GM23338 (cell line): ENCODE data around the gene NTM. TPM values are rescaled to one million over a fixed set of nuclear protein-coding genes. Genes with fewer than 3 reads are reported as not detected.

Experiments
- ATAC-seq: fragments of 200-7000 bp; cut with Tn5 transposase; 3 replicates; pipeline ENCODE4 v1.9.1; 2020
- DNase-seq: peaks from one replicate; pipeline ENCODE4 v3.0.0-alpha.2; 2015; ENCODE audit warnings: low spot score
- H2AFZ ChIP-seq: fragments of 200-600 bp; sonication (generic); 2 replicates; pipeline ENCODE4 v1.8.0; 2016; ENCODE audit warnings: antibody characterized with exemption, mild to moderate bottlenecking, moderate library complexity
- H3F3A ChIP-seq: fragments of 200-600 bp; sonication (generic); replicated peaks from 2 replicates; pipeline ENCODE4 v1.8.0; 2017; ENCODE audit warnings: antibody characterized with exemption, mixed run types, low read depth
- H3K27ac ChIP-seq: fragments of 200-600 bp; sonication (generic); 2 replicates; pipeline ENCODE4 v1.6.1; 2016; ENCODE audit warnings: low read depth
- H3K27me3 ChIP-seq: fragments of 200-600 bp; sonication (generic); 2 replicates; pipeline ENCODE4 v1.8.0; 2016; ENCODE audit warnings: mild to moderate bottlenecking, mixed run types, moderate library complexity; ENCODE audit not compliant: insufficient read depth
- H3K36me3 ChIP-seq: fragments of 200-600 bp; sonication (generic); 2 replicates; pipeline ENCODE4 v1.8.0; 2016; ENCODE audit warnings: mild to moderate bottlenecking; ENCODE audit not compliant: insufficient read depth
- H3K4me1 ChIP-seq: fragments of 200-600 bp; sonication (generic); 2 replicates; pipeline ENCODE4 v1.8.0; 2016; ENCODE audit warnings: mild to moderate bottlenecking, moderate library complexity; ENCODE audit not compliant: insufficient read depth
- H3K4me2 ChIP-seq: fragments of 200-600 bp; sonication (generic); 2 replicates; pipeline ENCODE4 v1.7.1; 2017; ENCODE audit warnings: mixed run types
- H3K4me3 ChIP-seq: fragments of 200-600 bp; sonication (generic); 2 replicates; pipeline ENCODE4 v1.6.1; 2016; ENCODE audit warnings: mixed run types
- H3K79me2 ChIP-seq: fragments of 200-600 bp; sonication (generic); replicated peaks from 2 replicates; pipeline ENCODE4 v1.8.0; 2017; ENCODE audit warnings: mild to moderate bottlenecking; ENCODE audit not compliant: insufficient read depth
- H3K9me2 ChIP-seq: fragments of 200-600 bp; sonication (generic); 2 replicates; pipeline ENCODE4 v1.8.0; 2017; ENCODE audit not compliant: insufficient read depth
- H4K20me1 ChIP-seq: fragments of 200-600 bp; sonication (generic); replicated peaks from 2 replicates; pipeline ENCODE4 v1.8.0; 2017; ENCODE audit warnings: mild to moderate bottlenecking; ENCODE audit not compliant: insufficient read depth
- H3K27ac Mint-ChIP-seq: 2 replicates; pipeline ENCODE4 v1.8.0; 2020; ENCODE audit warnings: inconsistent platforms, mild to moderate bottlenecking, moderate library complexity, mixed read lengths
- H3K27me3 Mint-ChIP-seq: 3 replicates; pipeline ENCODE4 v1.8.0; 2022; ENCODE audit warnings: low read depth, mild to moderate bottlenecking, moderate library complexity, mixed read lengths, inconsistent platforms; ENCODE audit not compliant: insufficient read depth, poor library complexity
- H3K36me3 Mint-ChIP-seq: 3 replicates; pipeline ENCODE4 v1.8.0; 2021; ENCODE audit warnings: low read depth, mild to moderate bottlenecking, inconsistent platforms, moderate library complexity, mixed read lengths
- H3K4me1 Mint-ChIP-seq: 3 replicates; pipeline ENCODE4 v1.8.0; 2020; ENCODE audit warnings: mild to moderate bottlenecking, inconsistent platforms, mixed read lengths
- H3K4me3 Mint-ChIP-seq: 3 replicates; pipeline ENCODE4 v1.8.0; 2021; ENCODE audit warnings: moderate library complexity, mild to moderate bottlenecking, inconsistent platforms, mixed read lengths
- H3K9me3 Mint-ChIP-seq: 3 replicates; pipeline ENCODE4 v1.8.0; 2020; ENCODE audit warnings: moderate library complexity, mild to moderate bottlenecking, inconsistent platforms, mixed read lengths
- CREB1 ChIP-seq: fragments of 250-450 bp; sonication (Bioruptor Pico); IDR thresholded peaks from 2 replicates; pipeline ENCODE4 v1.5.0; 2020; ENCODE audit warnings: low read depth, mild to moderate bottlenecking, moderate library complexity
- EZH2 ChIP-seq: fragments of 200-600 bp; sonication (generic); IDR thresholded peaks from one replicate; pipeline ENCODE4 v1.8.0; 2017; ENCODE audit warnings: antibody characterized with exemption, mild to moderate bottlenecking, low read depth; ENCODE audit not compliant: unreplicated experiment
- JUNB ChIP-seq: IDR thresholded peaks from one replicate; pipeline ENCODE4 v1.6.1; 2016; ENCODE audit warnings: antibody characterized with exemption; ENCODE audit not compliant: unreplicated experiment
- STAT1 ChIP-seq: IDR thresholded peaks from one replicate; pipeline ENCODE4 v1.6.1; 2016; ENCODE audit warnings: antibody characterized with exemption; ENCODE audit not compliant: unreplicated experiment
- ZNF114 ChIP-seq: fragments of 250-450 bp; sonication (Bioruptor Pico); IDR thresholded peaks from 2 replicates; pipeline ENCODE4 v1.5.0; 2020; ENCODE audit warnings: mild to moderate bottlenecking, moderate library complexity
- ZNF331 ChIP-seq: fragments of 250-450 bp; sonication (Bioruptor Pico); IDR thresholded peaks from 2 replicates; pipeline ENCODE4 v1.5.0; 2020; ENCODE audit warnings: low read depth, mild to moderate bottlenecking, moderate library complexity
- polyA plus RNA-seq: library from polyadenylated mRNA; unstranded; fragments of >200 nt; fragmentation: Nextera tagmentation; extraction: Ambion mirVana; gene quantifications from 2 replicates; pipeline ENCODE4 v1.2.1, GENCODE V29; 2016
- total RNA-seq: library from RNA; depleted of rRNA; stranded (reverse); fragments of >200 nt; shearing (Covaris generic); gene quantifications from 2 replicates; pipeline ENCODE4 v1.2.3, GENCODE V29; 2014
- TF ChIP-seq, protein P1 (sequence below): IDR thresholded peaks from 2 replicates; pipeline ENCODE4 v1.6.1; 2016; ENCODE audit warnings: antibody characterized with exemption
- TF ChIP-seq, protein P2 (sequence below): IDR thresholded peaks from one replicate; pipeline ENCODE4 v1.6.1; 2018; ENCODE audit warnings: antibody characterized with exemption; ENCODE audit not compliant: unreplicated experiment
- TF ChIP-seq, protein P3 (sequence below): fragments of 250-450 bp; sonication (Bioruptor Pico); IDR thresholded peaks from 2 replicates; pipeline ENCODE4 v1.5.0; 2020; ENCODE audit warnings: mild to moderate bottlenecking, moderate library complexity

The NTM gene
- total and polyA plus RNA-seq, 2 experiments from 2014 or later, result 10.6 to 14.6 TPM

DNA sequence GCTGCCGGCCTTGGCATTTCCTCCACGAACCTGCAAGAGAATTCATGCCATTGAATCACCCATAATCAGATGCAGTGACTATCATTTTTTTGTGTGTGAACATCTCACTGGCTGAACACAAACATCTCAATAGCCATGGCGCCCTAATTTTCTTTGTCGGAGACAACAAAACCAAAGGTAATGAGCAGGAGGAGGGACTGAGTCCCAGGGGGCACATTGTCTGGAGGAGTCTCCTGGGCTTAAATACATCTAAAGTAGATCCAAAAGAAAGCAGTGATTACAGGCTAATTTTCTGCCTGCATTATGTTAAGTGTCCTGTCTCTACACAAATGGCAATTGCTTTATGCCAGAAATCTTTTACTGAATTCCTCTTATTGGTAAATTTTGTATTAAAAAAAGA is 113.5 kb downstream of the NTM start (continued):
- TF ChIP-seq CREB1 (CRISPR knock-in tag) (no peak), ZNF331 (no peak)
- TF ChIP-seq, protein P1, sequence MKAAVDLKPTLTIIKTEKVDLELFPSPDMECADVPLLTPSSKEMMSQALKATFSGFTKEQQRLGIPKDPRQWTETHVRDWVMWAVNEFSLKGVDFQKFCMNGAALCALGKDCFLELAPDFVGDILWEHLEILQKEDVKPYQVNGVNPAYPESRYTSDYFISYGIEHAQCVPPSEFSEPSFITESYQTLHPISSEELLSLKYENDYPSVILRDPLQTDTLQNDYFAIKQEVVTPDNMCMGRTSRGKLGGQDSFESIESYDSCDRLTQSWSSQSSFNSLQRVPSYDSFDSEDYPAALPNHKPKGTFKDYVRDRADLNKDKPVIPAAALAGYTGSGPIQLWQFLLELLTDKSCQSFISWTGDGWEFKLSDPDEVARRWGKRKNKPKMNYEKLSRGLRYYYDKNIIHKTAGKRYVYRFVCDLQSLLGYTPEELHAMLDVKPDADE, result no peak
- TF ChIP-seq, protein P2, sequence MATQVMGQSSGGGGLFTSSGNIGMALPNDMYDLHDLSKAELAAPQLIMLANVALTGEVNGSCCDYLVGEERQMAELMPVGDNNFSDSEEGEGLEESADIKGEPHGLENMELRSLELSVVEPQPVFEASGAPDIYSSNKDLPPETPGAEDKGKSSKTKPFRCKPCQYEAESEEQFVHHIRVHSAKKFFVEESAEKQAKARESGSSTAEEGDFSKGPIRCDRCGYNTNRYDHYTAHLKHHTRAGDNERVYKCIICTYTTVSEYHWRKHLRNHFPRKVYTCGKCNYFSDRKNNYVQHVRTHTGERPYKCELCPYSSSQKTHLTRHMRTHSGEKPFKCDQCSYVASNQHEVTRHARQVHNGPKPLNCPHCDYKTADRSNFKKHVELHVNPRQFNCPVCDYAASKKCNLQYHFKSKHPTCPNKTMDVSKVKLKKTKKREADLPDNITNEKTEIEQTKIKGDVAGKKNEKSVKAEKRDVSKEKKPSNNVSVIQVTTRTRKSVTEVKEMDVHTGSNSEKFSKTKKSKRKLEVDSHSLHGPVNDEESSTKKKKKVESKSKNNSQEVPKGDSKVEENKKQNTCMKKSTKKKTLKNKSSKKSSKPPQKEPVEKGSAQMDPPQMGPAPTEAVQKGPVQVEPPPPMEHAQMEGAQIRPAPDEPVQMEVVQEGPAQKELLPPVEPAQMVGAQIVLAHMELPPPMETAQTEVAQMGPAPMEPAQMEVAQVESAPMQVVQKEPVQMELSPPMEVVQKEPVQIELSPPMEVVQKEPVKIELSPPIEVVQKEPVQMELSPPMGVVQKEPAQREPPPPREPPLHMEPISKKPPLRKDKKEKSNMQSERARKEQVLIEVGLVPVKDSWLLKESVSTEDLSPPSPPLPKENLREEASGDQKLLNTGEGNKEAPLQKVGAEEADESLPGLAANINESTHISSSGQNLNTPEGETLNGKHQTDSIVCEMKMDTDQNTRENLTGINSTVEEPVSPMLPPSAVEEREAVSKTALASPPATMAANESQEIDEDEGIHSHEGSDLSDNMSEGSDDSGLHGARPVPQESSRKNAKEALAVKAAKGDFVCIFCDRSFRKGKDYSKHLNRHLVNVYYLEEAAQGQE, result no peak

DNA sequence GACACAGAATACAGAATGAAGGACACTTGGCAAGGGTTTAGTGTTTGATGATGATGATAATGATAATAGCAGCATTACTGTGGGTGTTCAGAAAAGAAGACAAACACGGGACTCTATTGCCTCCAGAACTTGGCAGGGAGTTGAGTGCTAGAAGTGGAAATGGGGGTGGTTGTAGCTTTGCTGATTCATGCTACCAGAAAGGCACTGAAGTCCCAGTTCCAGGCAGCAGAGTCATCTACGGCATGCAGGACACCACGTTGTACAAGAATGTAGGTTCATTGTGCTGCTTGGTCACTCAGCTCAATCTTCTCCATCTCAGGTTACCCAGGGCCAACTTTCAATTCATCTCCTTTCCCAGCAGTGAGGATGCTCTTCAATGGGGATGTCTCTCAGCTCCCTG is 115.7 kb downstream of the NTM start:
- Mint-ChIP-seq H3K4me3 (no peak overlapping the region), H3K27ac (no peak overlapping the region), H3K27me3 (no peaks in the 10 kb centered on the region), H3K36me3 (no peaks in the 10 kb centered on the region), H3K4me1 (peaks cover 18% of the 10 kb centered on the region), H3K9me3 (no peaks in the 10 kb centered on the region)
- H3K79me2 ChIP-seq, result no peaks in the 10 kb centered on the region
- peaks cover 6% of the 10 kb centered on the region for H3K4me1 ChIP-seq
- no peaks in the 10 kb centered on the region for H3K36me3 ChIP-seq
- no peak overlapping the region for H3K27ac ChIP-seq
- no peaks in the 10 kb centered on the region for H3K27me3 ChIP-seq
- no peak overlapping the region for H2AFZ ChIP-seq
- 0 out of 2 replicates have a peak, but pooled peaks cover 5% of the 10 kb centered on the region for H4K20me1 ChIP-seq
- peaks cover 5% of the 10 kb centered on the region for H3K9me2 ChIP-seq
- H3K4me3 ChIP-seq, result no peak overlapping the region
- H3F3A ChIP-seq, result no peaks in the 10 kb centered on the region
- ATAC-seq, result no peak
- no peak overlapping the region for H3K4me2 ChIP-seq
- DNase-seq, result no peak
- TF ChIP-seq, protein P1, result no peak
- no peak for TF ChIP-seq EZH2
- TF ChIP-seq, protein P2, result no peak
- no peak for TF ChIP-seq ZNF114 (CRISPR knock-in tag)
- no peak for TF ChIP-seq CREB1 (CRISPR knock-in tag)
- no peak for TF ChIP-seq JUNB
- TF ChIP-seq STAT1, result no peak
- TF ChIP-seq, protein P3, sequence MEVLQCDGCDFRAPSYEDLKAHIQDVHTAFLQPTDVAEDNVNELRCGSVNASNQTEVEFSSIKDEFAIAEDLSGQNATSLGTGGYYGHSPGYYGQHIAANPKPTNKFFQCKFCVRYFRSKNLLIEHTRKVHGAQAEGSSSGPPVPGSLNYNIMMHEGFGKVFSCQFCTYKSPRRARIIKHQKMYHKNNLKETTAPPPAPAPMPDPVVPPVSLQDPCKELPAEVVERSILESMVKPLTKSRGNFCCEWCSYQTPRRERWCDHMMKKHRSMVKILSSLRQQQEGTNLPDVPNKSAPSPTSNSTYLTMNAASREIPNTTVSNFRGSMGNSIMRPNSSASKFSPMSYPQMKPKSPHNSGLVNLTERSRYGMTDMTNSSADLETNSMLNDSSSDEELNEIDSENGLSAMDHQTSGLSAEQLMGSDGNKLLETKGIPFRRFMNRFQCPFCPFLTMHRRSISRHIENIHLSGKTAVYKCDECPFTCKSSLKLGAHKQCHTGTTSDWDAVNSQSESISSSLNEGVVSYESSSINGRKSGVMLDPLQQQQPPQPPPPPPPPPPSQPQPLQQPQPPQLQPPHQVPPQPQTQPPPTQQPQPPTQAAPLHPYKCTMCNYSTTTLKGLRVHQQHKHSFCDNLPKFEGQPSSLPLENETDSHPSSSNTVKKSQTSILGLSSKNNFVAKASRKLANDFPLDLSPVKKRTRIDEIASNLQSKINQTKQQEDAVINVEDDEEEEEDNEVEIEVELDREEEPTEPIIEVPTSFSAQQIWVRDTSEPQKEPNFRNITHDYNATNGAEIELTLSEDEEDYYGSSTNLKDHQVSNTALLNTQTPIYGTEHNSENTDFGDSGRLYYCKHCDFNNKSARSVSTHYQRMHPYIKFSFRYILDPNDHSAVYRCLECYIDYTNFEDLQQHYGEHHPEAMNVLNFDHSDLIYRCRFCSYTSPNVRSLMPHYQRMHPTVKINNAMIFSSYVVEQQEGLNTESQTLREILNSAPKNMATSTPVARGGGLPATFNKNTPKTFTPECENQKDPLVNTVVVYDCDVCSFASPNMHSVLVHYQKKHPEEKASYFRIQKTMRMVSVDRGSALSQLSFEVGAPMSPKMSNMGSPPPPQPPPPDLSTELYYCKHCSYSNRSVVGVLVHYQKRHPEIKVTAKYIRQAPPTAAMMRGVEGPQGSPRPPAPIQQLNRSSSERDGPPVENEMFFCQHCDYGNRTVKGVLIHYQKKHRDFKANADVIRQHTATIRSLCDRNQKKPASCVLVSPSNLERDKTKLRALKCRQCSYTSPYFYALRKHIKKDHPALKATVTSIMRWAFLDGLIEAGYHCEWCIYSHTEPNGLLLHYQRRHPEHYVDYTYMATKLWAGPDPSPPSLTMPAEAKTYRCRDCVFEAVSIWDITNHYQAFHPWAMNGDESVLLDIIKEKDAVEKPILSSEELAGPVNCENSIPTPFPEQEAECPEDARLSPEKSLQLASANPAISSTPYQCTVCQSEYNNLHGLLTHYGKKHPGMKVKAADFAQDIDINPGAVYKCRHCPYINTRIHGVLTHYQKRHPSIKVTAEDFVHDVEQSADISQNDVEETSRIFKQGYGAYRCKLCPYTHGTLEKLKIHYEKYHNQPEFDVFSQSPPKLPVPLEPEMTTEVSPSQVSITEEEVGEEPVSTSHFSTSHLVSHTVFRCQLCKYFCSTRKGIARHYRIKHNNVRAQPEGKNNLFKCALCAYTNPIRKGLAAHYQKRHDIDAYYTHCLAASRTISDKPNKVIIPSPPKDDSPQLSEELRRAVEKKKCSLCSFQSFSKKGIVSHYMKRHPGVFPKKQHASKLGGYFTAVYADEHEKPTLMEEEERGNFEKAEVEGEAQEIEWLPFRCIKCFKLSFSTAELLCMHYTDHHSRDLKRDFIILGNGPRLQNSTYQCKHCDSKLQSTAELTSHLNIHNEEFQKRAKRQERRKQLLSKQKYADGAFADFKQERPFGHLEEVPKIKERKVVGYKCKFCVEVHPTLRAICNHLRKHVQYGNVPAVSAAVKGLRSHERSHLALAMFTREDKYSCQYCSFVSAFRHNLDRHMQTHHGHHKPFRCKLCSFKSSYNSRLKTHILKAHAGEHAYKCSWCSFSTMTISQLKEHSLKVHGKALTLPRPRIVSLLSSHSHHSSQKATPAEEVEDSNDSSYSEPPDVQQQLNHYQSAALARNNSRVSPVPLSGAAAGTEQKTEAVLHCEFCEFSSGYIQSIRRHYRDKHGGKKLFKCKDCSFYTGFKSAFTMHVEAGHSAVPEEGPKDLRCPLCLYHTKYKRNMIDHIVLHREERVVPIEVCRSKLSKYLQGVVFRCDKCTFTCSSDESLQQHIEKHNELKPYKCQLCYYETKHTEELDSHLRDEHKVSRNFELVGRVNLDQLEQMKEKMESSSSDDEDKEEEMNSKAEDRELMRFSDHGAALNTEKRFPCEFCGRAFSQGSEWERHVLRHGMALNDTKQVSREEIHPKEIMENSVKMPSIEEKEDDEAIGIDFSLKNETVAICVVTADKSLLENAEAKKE (CRISPR knock-in tag), result no peak
